Adipose tissue (tissue), 3 donors: Measurements from ENCODE around the gene EFTUD2. TPM values are rescaled to one million over a fixed set of nuclear protein-coding genes. Genes with fewer than 3 reads are reported as not detected.

Experiments
- H3K27ac ChIP-seq: one replicate; pipeline ENCODE4 v1.5.1; 2013; ENCODE audit warnings: low read depth, low read length
- WGBS, 3 donors: extraction: QIAGEN DNeasy Blood & Tissue Kit; methylation state at CpG; one replicate each; pipeline ENCODE4 v1.1.7; 2013; 5-methylcytosine and 5-hydroxymethylcytosine counted together
- polyA plus RNA-seq, 3 donors: library from polyadenylated mRNA; stranded (reverse); fragments of 200-250 nt; gene quantifications; one replicate each; pipeline ENCODE4 v1.2.3, GENCODE V29; 2013
- donor health status: healthy with polysubstance abuse.
- donor health status: Bipolar disorder and iron deficiency.
- donor health status: healthy.

EFTUD2 gene
- polyA plus RNA-seq, 3 donors, result 18.7 to 45.7 (median 23.8) TPM

GRCh38 chr17:44914148-44914547 is 14.9 kb upstream of the EFTUD2 start:
- 62 to 94% (median 82%) methylated on average over 4 of the region's 4 CpGs for WGBS, 3 donors
- H3K27ac ChIP-seq, result no peak overlapping the region

GRCh38 chr17:44913676-44914075 is 14.4 kb upstream of the EFTUD2 start:
- H3K27ac ChIP-seq, result no peak overlapping the region
- WGBS, 3 donors, result 38 to 56% (median 47%) methylated on average over 5 to 6 of the region's 6 CpGs

GRCh38 chr17:44912763-44913544 is 13.7 kb upstream of the EFTUD2 start:
- H3K27ac ChIP-seq, result no peak overlapping the region
- WGBS, 3 donors, result 77 to 89% (median 87%) methylated on average over 14 of the region's 14 CpGs

GRCh38 chr17:44911133-44912001 is 12.1 kb upstream of the EFTUD2 start:
- 11 to 15% (median 11%) methylated on average over 43 to 56 of the region's 56 CpGs for WGBS, 3 donors

GRCh38 chr17:44910231-44911106 is 11.2 kb upstream of the EFTUD2 start:
- H3K27ac ChIP-seq, result no peak overlapping the region
- 68 to 83% (median 81%) methylated on average over 13 of the region's 13 CpGs for WGBS, 3 donors

More at GRCh38 chr17:44911133-44912001, 12.1 kb upstream of the EFTUD2 start:
- H3K27ac ChIP-seq, result no peak overlapping the region

GRCh38 chr17:44909681-44910144 is 10.5 kb upstream of the EFTUD2 start:
- no peak overlapping the region for H3K27ac ChIP-seq
- WGBS, 3 donors, result 77 to 81% (median 78%) methylated on average over 11 of the region's 11 CpGs

- no peak overlapping the region for H3K27ac ChIP-seq
- WGBS, 3 donors, result 75 to 88% (median 79%) methylated on average over 10 of the region's 10 CpGs
Measured at GRCh38 chr17:44908761-44909326, 9.6 kb upstream of the EFTUD2 start.

- no peak overlapping the region for H3K27ac ChIP-seq
- WGBS, 3 donors, result 75 to 85% (median 81%) methylated on average over 11 of the region's 11 CpGs
Measured at GRCh38 chr17:44907729-44908470, 8.7 kb upstream of the EFTUD2 start.

GRCh38 chr17:44906763-44907728 is 7.8 kb upstream of the EFTUD2 start:
- no peak overlapping the region for H3K27ac ChIP-seq
- 66 to 75% (median 74%) methylated on average over 18 of the region's 18 CpGs for WGBS, 3 donors

GRCh38 chr17:44906010-44906646 is 6.9 kb upstream of the EFTUD2 start:
- 67 to 84% (median 69%) methylated on average over 10 of the region's 10 CpGs for WGBS, 3 donors
- H3K27ac ChIP-seq, result no peak overlapping the region

- H3K27ac ChIP-seq, result no peak overlapping the region
- WGBS, 3 donors, result 78 to 88% (median 82%) methylated on average over 9 of the region's 9 CpGs
Measured at GRCh38 chr17:44905006-44906000, 6.1 kb upstream of the EFTUD2 start.

GRCh38 chr17:44904001-44904984 is 5.0 kb upstream of the EFTUD2 start:
- 95 to 96% (median 95%) methylated on average over 35 of the region's 35 CpGs for WGBS, 3 donors
- H3K27ac ChIP-seq, result no peak overlapping the region

GRCh38 chr17:44903012-44903685 is 3.9 kb upstream of the EFTUD2 start:
- 59 to 67% (median 66%) methylated on average over 8 of the region's 8 CpGs for WGBS, 3 donors
- no peak overlapping the region for H3K27ac ChIP-seq
